BE2C (cell line): ENCODE results near the gene LTB4R2.
A peak's percentile ranks its signal among the peaks of the same experiment; 100 is the strongest.

Experiments
- DNase-seq: peaks from one replicate; pipeline ENCODE4 v3.0.0-alpha.2; 2020
- H3K27me3 ChIP-seq: fragments of 250-450 bp; sonication (Bioruptor Pico); 2 replicates; pipeline ENCODE4 v1.5.1; 2020; ENCODE audit warnings: mild to moderate bottlenecking
- H3K36me3 ChIP-seq: fragments of 250-450 bp; sonication (Bioruptor Pico); 2 replicates; pipeline ENCODE4 v1.5.1; 2020; ENCODE audit warnings: mild to moderate bottlenecking
- H3K4me1 ChIP-seq: fragments of 250-450 bp; sonication (Bioruptor Pico); 2 replicates; pipeline ENCODE4 v1.5.1; 2020
- H3K4me3 ChIP-seq: 2 replicates; pipeline ENCODE4 v1.5.1; 2011; ENCODE audit warnings: low read depth, low read length
- H3K9me3 ChIP-seq: fragments of 250-450 bp; sonication (Bioruptor Pico); 2 replicates; pipeline ENCODE4 v1.5.1; 2020
- CTCF ChIP-seq: IDR thresholded peaks from 2 replicates; pipeline ENCODE4 v1.5.1; 2012; ENCODE audit warnings: mild to moderate bottlenecking, low read depth, low read length

The LTB4R2 gene

GRCh38 chr14:24269910-24270536 is 39.9 kb upstream of the LTB4R2 start:
- Histone ChIP-seq H3K9me3 (no peaks in the 10 kb centered on the region), H3K4me1 (no peaks in the 10 kb centered on the region), H3K27me3 (no peaks in the 10 kb centered on the region), H3K4me3 (no peak overlapping the region), H3K36me3 (no peaks in the 10 kb centered on the region)
- DNase-seq, result no peak
- TF ChIP-seq CTCF, result no peak

- Histone ChIP-seq H3K27me3 (no peaks in the 10 kb centered on the region), H3K9me3 (no peaks in the 10 kb centered on the region), H3K4me3 (peak overlapping the region; percentile 76), H3K36me3 (no peaks in the 10 kb centered on the region), H3K4me1 (no peaks in the 10 kb centered on the region)
- DNase-seq, result no peak
- no peak for TF ChIP-seq CTCF
Observed at GRCh38 chr14:24270537-24271133, 39.3 kb upstream of the LTB4R2 start.

GRCh38 chr14:24271134-24271833 is 38.7 kb upstream of the LTB4R2 start, which contains the start of gene RABGGTA:
Gene RABGGTA, minus strand, starts transcription at chr14:24271597. Its CDS starts 482 bp downstream, at chr14:24271115.
- H3K4me3 ChIP-seq, result peak within 1 kb of the TSS; percentile 76
- TF ChIP-seq CTCF, result peak; percentile 58
- H3K4me1 ChIP-seq, result no peaks in the 10 kb centered on the region

GRCh38 chr14:24271834-24272263 is 38.1 kb upstream of the LTB4R2 start:
- H3K9me3 ChIP-seq, result no peaks in the 10 kb centered on the region
- H3K36me3 ChIP-seq, result no peaks in the 10 kb centered on the region
- no peak for DNase-seq
- TF ChIP-seq CTCF, result no peak
- no peaks in the 10 kb centered on the region for H3K27me3 ChIP-seq
- H3K4me1 ChIP-seq, result no peaks in the 10 kb centered on the region
- H3K4me3 ChIP-seq, result peak overlapping the region; percentile 76

More at GRCh38 chr14:24271134-24271833, 38.7 kb upstream of the LTB4R2 start, which contains the start of gene RABGGTA:
- H3K9me3 ChIP-seq, result no peaks in the 10 kb centered on the region
- H3K36me3 ChIP-seq, result no peaks in the 10 kb centered on the region
- H3K27me3 ChIP-seq, result no peaks in the 10 kb centered on the region
- DNase-seq, result peak; percentile 90

GRCh38 chr14:24272467-24272866 is 37.5 kb upstream of the LTB4R2 start:
- Histone ChIP-seq H3K4me3 (no peak overlapping the region), H3K27me3 (no peaks in the 10 kb centered on the region), H3K4me1 (no peaks in the 10 kb centered on the region), H3K9me3 (no peaks in the 10 kb centered on the region), H3K36me3 (no peaks in the 10 kb centered on the region)
- no peak for TF ChIP-seq CTCF
- DNase-seq, result no peak

- DNase-seq, result no peak
- TF ChIP-seq CTCF, result peak; percentile 31
- no peaks in the 10 kb centered on the region for H3K27me3 ChIP-seq
- H3K4me1 ChIP-seq, result no peaks in the 10 kb centered on the region
- no peaks in the 10 kb centered on the region for H3K9me3 ChIP-seq
- no peaks in the 10 kb centered on the region for H3K36me3 ChIP-seq
- no peak overlapping the region for H3K4me3 ChIP-seq
Observed at GRCh38 chr14:24273422-24273998, 36.4 kb upstream of the LTB4R2 start.
